OCI-LY3 (cell line): ENCODE results near the gene HEXA.

Experiments used
- H2AFZ ChIP-seq: fragments of 200-600, 300-600 bp; shearing (Covaris generic); 2 replicates; pipeline ENCODE4 v1.6.0; 2014; ENCODE audit warnings: antibody characterized with exemption, low read depth, low read length
- H3K27ac ChIP-seq: fragments of 200-600, 300-600 bp; sonication (generic); 2 replicates; pipeline ENCODE4 v1.5.1; 2014; ENCODE audit warnings: mild to moderate bottlenecking, low read length, moderate library complexity, mixed read lengths
- H3K27me3 ChIP-seq: fragments of 200-600, 300-600 bp; sonication (generic); 2 replicates; pipeline ENCODE4 v1.6.1; 2014; ENCODE audit warnings: low read depth, low read length, mixed read lengths
- H3K36me3 ChIP-seq: fragments of 200-600, 300-600 bp; sonication (generic); replicated peaks from 2 replicates; pipeline ENCODE3; 2014; ENCODE audit warnings: low read depth, low read length, mixed read lengths
- H3K4me1 ChIP-seq: fragments of 300-600, 200-600 bp; sonication (generic); 2 replicates; pipeline ENCODE4 v1.6.1; 2014; ENCODE audit warnings: low read length, mixed read lengths
- H3K4me2 ChIP-seq: fragments of 200-600, 300-600 bp; sonication (generic); 2 replicates; pipeline ENCODE4 v1.6.1; 2014; ENCODE audit warnings: low read length, mixed read lengths
- H3K4me3 ChIP-seq: fragments of 300-600, 200-600 bp; sonication (generic); 2 replicates; pipeline ENCODE4 v1.5.1; 2014; ENCODE audit warnings: antibody characterized with exemption, mild to moderate bottlenecking, low read length, moderate library complexity
- H3K79me2 ChIP-seq: fragments of 300-600, 200-600 bp; shearing (Covaris generic); 2 replicates; pipeline ENCODE4 v1.6.1; 2014; ENCODE audit warnings: mild to moderate bottlenecking, low read length, mixed read lengths
- H3K9ac ChIP-seq: fragments of 300-600, 200-600 bp; shearing (Covaris generic); 2 replicates; pipeline ENCODE4 v1.6.0; 2014; ENCODE audit warnings: mild to moderate bottlenecking, low read length, moderate library complexity
- H3K9me3 ChIP-seq: fragments of 200-600, 300-600 bp; shearing (Covaris generic); 2 replicates; pipeline ENCODE4 v1.6.1; 2014; ENCODE audit warnings: low read length, mixed read lengths; ENCODE audit not compliant: insufficient read depth
- H4K20me1 ChIP-seq: fragments of 200-600, 300-600 bp; sonication (generic); 2 replicates; pipeline ENCODE4 v1.6.1; 2016; ENCODE audit warnings: low read length, mixed read lengths; ENCODE audit not compliant: insufficient read depth
- CTCF ChIP-seq: fragments of 200-600, 300-600 bp; sonication (generic); IDR thresholded peaks from 2 replicates; pipeline ENCODE4 v1.5.1; 2014; ENCODE audit warnings: antibody characterized with exemption, low read length, low read depth
- EZH2phosphoT487 ChIP-seq: fragments of 200-600 bp; shearing (Covaris generic); IDR thresholded peaks from 2 replicates; pipeline ENCODE4 v1.6.1; 2018; ENCODE audit warnings: antibody characterized with exemption, mixed run types, low read depth

The HEXA gene

DNA sequence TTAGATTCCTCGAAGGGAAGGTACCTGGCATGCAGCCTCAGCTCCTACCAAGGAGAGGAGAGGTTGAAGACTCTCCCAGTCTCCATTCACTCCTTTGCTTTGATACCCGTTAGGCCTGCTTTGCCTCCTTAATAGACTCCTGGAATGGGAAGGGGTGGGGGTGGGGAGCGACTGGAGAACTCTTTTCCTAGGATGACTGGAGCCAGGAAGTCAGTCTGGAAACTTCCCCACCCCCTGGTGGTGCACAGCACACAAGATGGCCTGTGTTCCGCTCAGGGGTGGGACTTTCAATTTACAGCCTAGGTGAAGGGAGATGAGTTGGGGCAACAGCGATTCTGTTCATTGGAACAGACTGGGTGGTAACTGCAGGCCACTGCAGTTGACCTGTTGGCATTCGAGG, 34.5 kb downstream of the HEXA start:
- Histone ChIP-seq H3K27me3 (no peaks in the 10 kb centered on the region), H3K9me3 (no peaks in the 10 kb centered on the region), H3K4me3 (no peak overlapping the region), H3K27ac (no peak overlapping the region), H3K36me3 (peaks cover 18% of the 10 kb centered on the region), H4K20me1 (no peaks in the 10 kb centered on the region), H3K4me2 (no peak overlapping the region), H3K4me1 (no peaks in the 10 kb centered on the region), H3K79me2 (no peaks in the 10 kb centered on the region), H3K9ac (no peak overlapping the region), H2AFZ (no peak overlapping the region)
- TF ChIP-seq EZH2phosphoT487 = no peak

DNA sequence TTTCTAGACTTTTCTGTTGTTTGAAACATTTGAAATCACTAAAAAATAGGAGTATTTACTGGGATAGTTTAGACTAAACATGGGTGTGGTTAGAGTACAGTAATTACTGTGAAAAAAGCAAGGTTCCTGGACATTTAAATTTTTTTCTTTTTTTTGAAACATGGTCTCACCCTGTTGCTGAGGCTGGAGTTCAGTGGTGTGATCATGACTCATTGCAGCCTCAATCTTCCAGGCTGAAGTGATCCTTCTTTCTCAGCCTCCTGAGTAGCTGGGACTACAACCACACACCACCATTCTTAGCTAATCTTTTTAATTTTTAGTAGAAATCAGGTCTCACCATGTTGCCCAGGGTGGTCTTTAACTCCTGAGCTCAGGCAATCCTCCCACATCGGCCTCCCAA, 35.4 kb downstream of the HEXA start:
- no peaks in the 10 kb centered on the region for H4K20me1 ChIP-seq
- H2AFZ ChIP-seq = no peak overlapping the region
- H3K27ac ChIP-seq = no peak overlapping the region
- TF ChIP-seq EZH2phosphoT487 (no peak), CTCF (no peak)
- no peak overlapping the region for H3K9ac ChIP-seq
- no peak overlapping the region for H3K4me3 ChIP-seq
- no peaks in the 10 kb centered on the region for H3K4me1 ChIP-seq
- H3K9me3 ChIP-seq = no peaks in the 10 kb centered on the region
- peaks cover 12% of the 10 kb centered on the region for H3K36me3 ChIP-seq
- no peak overlapping the region for H3K4me2 ChIP-seq
- no peaks in the 10 kb centered on the region for H3K27me3 ChIP-seq
- H3K79me2 ChIP-seq = no peaks in the 10 kb centered on the region

DNA sequence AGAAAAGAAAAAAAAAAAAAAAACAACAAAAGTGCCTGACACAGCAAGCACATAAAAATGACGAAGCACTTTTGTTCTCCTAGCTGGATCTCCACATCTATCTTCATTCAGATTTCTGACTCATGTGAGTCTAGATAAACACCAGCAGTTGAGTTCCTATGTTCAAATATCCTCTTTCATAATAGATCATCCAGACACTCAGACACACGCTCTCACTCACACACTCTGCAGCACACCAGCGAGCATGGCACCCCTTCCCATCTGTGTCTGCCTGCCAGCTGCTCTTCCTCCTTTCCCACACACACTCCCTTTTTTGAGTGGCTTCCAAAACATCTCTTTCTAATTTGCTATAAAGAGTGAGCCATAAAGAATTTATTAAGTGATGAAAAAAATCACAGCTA, 36.0 kb downstream of the HEXA start:
- Histone ChIP-seq H4K20me1 (no peaks in the 10 kb centered on the region), H3K27me3 (no peaks in the 10 kb centered on the region), H3K9me3 (no peaks in the 10 kb centered on the region), H3K4me3 (no peak overlapping the region), H3K4me1 (no peaks in the 10 kb centered on the region), H3K36me3 (peaks cover 9% of the 10 kb centered on the region), H3K4me2 (no peak overlapping the region), H3K9ac (no peak overlapping the region), H3K79me2 (no peaks in the 10 kb centered on the region), H3K27ac (no peak overlapping the region), H2AFZ (no peak overlapping the region)
- TF ChIP-seq EZH2phosphoT487 (no peak), CTCF (no peak)

DNA sequence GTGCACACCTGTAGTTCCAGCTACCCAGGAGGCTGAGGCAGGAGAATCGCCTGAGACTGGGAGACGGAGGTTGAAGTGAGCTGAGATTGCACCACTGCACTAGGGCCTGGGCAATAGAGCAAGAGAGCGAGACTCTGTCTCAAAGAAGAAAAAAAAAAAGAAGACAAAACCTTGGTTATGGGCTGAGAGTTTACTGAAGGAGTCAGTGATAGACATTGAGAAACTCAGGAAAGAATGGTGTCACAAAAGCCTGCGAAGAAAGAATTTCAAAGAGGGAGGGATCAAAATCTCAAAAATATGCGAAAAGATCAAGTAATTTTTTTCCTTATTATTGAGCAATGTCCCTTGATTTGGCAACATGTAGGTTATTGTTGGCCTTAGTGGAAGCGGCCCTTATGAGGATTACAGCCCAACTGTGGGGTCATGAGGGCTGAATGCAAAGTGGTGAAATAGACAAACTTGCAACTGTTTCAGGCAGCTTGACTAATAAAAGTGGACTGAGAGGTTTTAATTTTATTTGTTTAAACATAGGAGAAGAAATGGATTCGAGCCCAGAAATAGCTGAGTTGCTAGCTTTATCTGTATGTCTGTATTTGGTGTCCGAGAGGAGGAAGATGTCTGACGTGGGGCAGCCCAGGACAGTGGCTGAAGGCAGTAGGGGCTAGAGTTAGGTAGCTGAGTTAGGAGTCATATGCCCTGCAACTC, 37.0 kb downstream of the HEXA start:
- no peaks in the 10 kb centered on the region for H3K4me1 ChIP-seq
- H3K27ac ChIP-seq = no peak overlapping the region
- no peaks in the 10 kb centered on the region for H3K79me2 ChIP-seq
- H4K20me1 ChIP-seq = no peaks in the 10 kb centered on the region
- no peak overlapping the region for H2AFZ ChIP-seq
- H3K4me2 ChIP-seq = no peak overlapping the region
- H3K27me3 ChIP-seq = no peaks in the 10 kb centered on the region
- no peaks in the 10 kb centered on the region for H3K9me3 ChIP-seq
- no peak for TF ChIP-seq CTCF
- TF ChIP-seq EZH2phosphoT487 = no peak
- no peak overlapping the region for H3K4me3 ChIP-seq
- H3K9ac ChIP-seq = no peak overlapping the region
- H3K36me3 ChIP-seq = peaks cover 4% of the 10 kb centered on the region
